Fibroblast of mammary gland (primary cell): ENCODE measurements around the gene LRFN2.
A peak's percentile ranks its signal among the peaks of the same experiment; 100 is the strongest.

Experiments used
- DNase-seq: peaks from one replicate; pipeline ENCODE4 v3.0.0-alpha.2; 2010; ENCODE audit warnings: low read depth
- H3K4me3 ChIP-seq: 2 replicates; pipeline ENCODE4 v1.5.1; 2011; ENCODE audit warnings: low read depth, mild to moderate bottlenecking, low read length, moderate library complexity; ENCODE audit not compliant: control insufficient read depth
- TF ChIP-seq, protein P1 (sequence below): conservative IDR thresholded peaks from 2 replicates; pipeline ENCODE4 v1.5.1; 2011; ENCODE audit warnings: low read depth, low read length, inconsistent platforms; ENCODE audit not compliant: control insufficient read depth, insufficient read depth

The LRFN2 gene

DNA sequence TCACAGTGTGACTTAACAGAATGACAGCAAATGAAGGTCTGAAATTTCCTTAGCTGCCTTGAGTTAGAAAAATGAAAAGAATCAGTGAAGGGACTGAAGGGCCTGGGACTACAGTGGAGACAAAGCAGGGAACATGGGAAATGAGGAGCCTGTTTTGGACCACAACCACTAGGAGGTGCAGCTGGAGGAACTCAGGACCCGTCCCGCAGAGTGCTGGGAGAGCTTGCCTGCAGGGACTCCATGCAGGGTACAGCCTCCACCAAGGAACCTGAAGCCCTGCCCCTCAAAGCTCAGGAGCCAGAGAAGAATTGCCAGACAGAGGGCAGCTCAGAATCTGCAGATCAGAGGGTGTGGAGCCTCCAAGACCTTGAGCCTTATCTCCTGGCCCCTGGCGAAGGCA is 50.7 kb downstream of the LRFN2 start:
- TF ChIP-seq, protein P1, sequence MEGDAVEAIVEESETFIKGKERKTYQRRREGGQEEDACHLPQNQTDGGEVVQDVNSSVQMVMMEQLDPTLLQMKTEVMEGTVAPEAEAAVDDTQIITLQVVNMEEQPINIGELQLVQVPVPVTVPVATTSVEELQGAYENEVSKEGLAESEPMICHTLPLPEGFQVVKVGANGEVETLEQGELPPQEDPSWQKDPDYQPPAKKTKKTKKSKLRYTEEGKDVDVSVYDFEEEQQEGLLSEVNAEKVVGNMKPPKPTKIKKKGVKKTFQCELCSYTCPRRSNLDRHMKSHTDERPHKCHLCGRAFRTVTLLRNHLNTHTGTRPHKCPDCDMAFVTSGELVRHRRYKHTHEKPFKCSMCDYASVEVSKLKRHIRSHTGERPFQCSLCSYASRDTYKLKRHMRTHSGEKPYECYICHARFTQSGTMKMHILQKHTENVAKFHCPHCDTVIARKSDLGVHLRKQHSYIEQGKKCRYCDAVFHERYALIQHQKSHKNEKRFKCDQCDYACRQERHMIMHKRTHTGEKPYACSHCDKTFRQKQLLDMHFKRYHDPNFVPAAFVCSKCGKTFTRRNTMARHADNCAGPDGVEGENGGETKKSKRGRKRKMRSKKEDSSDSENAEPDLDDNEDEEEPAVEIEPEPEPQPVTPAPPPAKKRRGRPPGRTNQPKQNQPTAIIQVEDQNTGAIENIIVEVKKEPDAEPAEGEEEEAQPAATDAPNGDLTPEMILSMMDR = peak; percentile 4
- no peak for DNase-seq
- H3K4me3 ChIP-seq = no peak overlapping the region

DNA sequence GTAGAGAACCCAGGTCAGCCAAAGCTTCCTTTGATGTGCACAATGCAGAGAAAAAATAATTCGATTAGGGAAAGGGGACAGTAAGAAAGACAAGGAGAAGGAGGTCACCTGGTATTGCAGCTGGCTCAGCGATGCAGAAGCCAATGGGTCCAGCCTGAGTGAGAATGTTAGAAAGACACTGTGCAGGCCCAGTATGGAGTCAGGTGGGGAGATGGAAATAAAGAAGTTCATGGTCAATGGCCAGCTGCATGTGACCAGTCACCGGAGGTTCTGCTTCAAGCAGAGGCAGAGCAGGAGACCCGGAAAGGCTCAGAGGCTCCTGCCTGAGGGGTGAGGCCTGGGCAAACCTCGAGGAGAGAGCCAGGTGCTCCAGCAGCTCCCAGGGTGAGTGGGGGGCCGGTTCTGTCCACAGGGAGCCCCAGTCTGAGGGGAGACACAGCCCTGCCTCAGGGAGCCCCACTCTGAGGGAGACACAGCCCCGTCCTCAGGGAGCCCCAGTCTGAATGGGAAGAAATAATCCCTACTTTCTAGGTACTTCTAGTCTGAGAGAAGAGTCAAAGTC is 51.3 kb downstream of the LRFN2 start:
- no peak overlapping the region for H3K4me3 ChIP-seq
- DNase-seq = no peak
- TF ChIP-seq, protein P1 = no peak

DNA sequence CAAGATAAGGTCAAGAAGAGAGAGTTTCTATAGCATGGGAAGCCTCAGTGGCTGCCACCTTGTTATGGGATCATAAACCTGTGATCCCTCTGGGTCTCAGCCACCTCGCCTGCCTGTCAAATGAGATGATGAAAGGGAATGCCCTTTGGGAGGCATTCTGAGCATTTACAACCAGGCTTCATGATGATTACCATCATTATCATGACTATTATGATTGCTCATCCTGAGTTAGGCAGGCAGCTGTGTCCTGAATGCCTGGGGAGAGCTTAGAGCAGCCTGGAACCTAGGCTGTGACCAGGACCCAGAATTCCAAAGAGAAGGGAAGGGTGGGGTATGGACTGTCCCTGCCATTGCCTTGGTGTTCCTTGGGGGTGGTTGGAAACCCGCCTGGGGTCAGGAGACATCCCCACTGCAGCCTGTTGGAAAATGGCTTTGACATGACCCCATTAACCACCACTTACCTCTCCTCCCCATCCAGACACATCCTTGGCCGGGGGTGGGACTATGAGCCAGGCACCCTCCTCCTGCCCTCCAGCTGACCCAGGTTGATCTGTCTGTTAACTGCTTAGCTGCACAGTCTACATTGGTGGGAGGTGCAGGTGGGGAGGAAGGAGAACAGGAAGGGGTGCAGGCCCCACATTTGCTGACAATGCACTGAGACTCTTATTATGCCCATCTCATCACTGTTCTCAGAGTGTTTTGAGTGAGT is 51.9 kb downstream of the LRFN2 start:
- TF ChIP-seq, protein P1 = no peak
- no peak for DNase-seq
- no peak overlapping the region for H3K4me3 ChIP-seq

DNA sequence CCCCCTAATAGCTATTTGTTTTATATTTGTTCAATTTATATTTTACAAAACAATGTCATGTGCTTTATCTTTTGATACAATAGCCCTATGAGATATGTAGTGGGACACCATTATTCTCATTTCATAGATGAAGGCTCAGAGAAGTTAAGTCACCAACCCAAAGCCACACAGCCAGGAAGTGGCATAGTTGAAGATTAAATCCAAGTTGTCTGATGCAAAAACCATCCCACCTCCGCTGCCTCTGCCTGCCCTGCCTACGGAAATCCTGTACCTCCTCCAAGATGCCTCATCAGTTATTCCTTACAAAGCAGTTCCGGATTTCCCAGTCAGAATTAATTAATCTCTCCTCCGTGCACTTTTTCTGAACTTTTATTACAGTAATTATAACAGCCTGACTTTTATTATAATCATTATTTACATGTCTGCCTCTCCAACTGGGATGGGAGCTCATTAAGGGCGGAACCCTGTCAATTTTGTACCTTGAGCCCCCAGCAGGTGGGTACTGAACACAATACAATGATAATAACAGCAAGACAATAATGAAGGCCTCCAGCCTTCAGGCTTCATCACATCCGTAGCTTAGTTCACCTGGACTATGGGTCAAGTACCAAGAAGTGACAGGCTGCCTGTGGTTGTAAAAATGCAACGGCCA is 54.7 kb downstream of the LRFN2 start:
- TF ChIP-seq, protein P1 = no peak
- no peak overlapping the region for H3K4me3 ChIP-seq
- no peak for DNase-seq

DNA sequence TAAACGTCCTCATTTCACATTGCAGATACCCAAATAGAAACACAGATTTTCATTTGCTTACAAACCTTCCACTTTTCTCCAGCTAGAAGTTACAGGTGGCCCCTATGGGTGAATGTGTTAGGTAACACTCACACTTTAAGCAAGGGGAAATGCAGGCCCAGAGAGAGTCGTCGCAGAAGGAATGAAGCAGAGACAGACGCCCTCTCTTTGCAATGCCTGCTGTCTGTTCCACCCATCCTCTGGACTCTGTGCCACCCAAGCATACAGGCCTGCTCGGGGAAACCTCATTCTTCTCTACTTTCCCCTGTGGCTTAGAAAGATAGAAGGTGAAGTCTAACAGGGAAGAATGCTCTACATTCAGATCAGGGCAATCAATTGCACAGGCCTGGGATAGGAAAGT is 57.2 kb downstream of the LRFN2 start:
- no peak for DNase-seq
- TF ChIP-seq, protein P1 = no peak
- H3K4me3 ChIP-seq = no peak overlapping the region

DNA sequence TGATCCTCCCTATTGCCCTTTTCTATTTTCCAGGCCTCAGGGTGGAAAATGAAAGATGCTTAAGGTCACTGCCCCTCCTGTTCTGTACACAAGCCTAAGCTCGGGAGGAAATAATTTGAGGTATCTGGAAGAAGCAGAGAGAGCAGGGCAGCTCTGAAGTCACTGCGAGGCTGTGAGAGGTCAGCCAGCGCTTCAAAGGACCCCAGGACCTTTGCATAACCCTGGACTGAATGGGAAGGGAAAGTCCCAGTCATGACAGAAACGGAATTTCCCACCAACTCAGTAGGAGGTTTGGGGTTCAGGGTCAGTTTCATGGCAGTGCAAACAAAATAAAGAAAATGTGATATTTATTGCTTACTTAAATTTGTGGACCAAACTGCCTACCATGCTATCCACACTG is 58.1 kb downstream of the LRFN2 start:
- no peak for DNase-seq
- TF ChIP-seq, protein P1 = no peak

More for the DNA sequence above, 58.1 kb downstream of the LRFN2 start:
- H3K4me3 ChIP-seq = no peak overlapping the region
